Forelimb muscle (tissue), 1 donor: ENCODE results near the gene MBOAT2. TPM values are rescaled to one million over a fixed set of nuclear protein-coding genes. Genes with fewer than 3 reads are reported as not detected.

Source experiments
- DNase-seq: peaks from one replicate; pipeline ENCODE4 v3.0.0-alpha.2; 2013; ENCODE audit warnings: low read depth
- polyA plus RNA-seq: library from polyadenylated mRNA; unstranded; fragments of 120-200 nt; gene quantifications from one replicate; pipeline ENCODE4 v1.2.1, GENCODE V29; 2013; ENCODE audit not compliant: insufficient read length

Gene MBOAT2
- polyA plus RNA-seq, 1 donor: 78.3 TPM

GRCh38 chr2:8821276-8822217 is 181.9 kb downstream of the MBOAT2 start:
- no peak for DNase-seq

GRCh38 chr2:8819948-8820347 is 183.5 kb downstream of the MBOAT2 start:
- no peak for DNase-seq

GRCh38 chr2:8819194-8819593 is 184.3 kb downstream of the MBOAT2 start:
- DNase-seq: no peak

- DNase-seq: no peak
Observed at GRCh38 chr2:8817221-8817620, 186.3 kb downstream of the MBOAT2 start.

GRCh38 chr2:8806885-8807704 is 196.4 kb downstream of the MBOAT2 start:
- no peak for DNase-seq

- DNase-seq: no peak
Observed at GRCh38 chr2:8805278-8806210, 197.9 kb downstream of the MBOAT2 start.

- no peak for DNase-seq
Observed at GRCh38 chr2:8803658-8804379, 199.7 kb downstream of the MBOAT2 start.

- no peak for DNase-seq
Observed at GRCh38 chr2:8802741-8803140, 200.7 kb downstream of the MBOAT2 start.

Other genes starting within 250 kb of the MBOAT2 start
- 63.4 TPM for gene KIDINS220, start 166.1 kb downstream of the MBOAT2 start, polyA plus RNA-seq
- 17.6 TPM for gene ASAP2, start 203.1 kb upstream of the MBOAT2 start, polyA plus RNA-seq